ENCODE results near the gene ZC3H13.

ZC3H13 gene

GRCh38 chr13:45951724-45952123 is 100.8 kb downstream of the ZC3H13 start:
- H3K4me1 ChIP-seq, result no peaks in the 10 kb centered on the region
- no peak overlapping the region for H3K4me2 ChIP-seq
- peaks cover 23% of the 10 kb centered on the region for H3K36me3 ChIP-seq
- H4K20me1 ChIP-seq, result no peaks in the 10 kb centered on the region
- H3K27ac ChIP-seq, result no peak overlapping the region
- H3K4me3 ChIP-seq, result no peak overlapping the region
- no peak for TF ChIP-seq Cebpa-rat (IDR thresholded peaks at IDR 0.05)
- no peaks in the 10 kb centered on the region for H3K27me3 ChIP-seq
- H3K9me3 ChIP-seq, result no peaks in the 10 kb centered on the region
- no peak overlapping the region for H3K9ac ChIP-seq

- Histone ChIP-seq H3K4me3 (no peak overlapping the region), H3K27ac (no peak overlapping the region), H3K9ac (no peak overlapping the region), H3K4me1 (no peaks in the 10 kb centered on the region), H4K20me1 (no peaks in the 10 kb centered on the region), H3K9me3 (no peaks in the 10 kb centered on the region), H3K27me3 (no peaks in the 10 kb centered on the region), H3K36me3 (peaks cover 19% of the 10 kb centered on the region; the same call in 1 of the 2 replicates), H3K4me2 (no peak overlapping the region)
- TF ChIP-seq Cebpa-rat (IDR thresholded peaks at IDR 0.05), result no peak
These were observed 101.4 kb downstream of the ZC3H13 start for GRCh38 chr13:45951166-45951565.

GRCh38 chr13:45950386-45951000 is 102.1 kb downstream of the ZC3H13 start:
- H3K36me3 ChIP-seq, result peaks cover 17% of the 10 kb centered on the region; the same call in 1 of the 2 replicates
- no peak overlapping the region for H3K4me3 ChIP-seq
- H3K4me1 ChIP-seq, result no peaks in the 10 kb centered on the region
- no peaks in the 10 kb centered on the region for H3K27me3 ChIP-seq
- no peak overlapping the region for H3K27ac ChIP-seq
- no peaks in the 10 kb centered on the region for H4K20me1 ChIP-seq
- no peak for TF ChIP-seq Cebpa-rat (IDR thresholded peaks at IDR 0.05)
- H3K9ac ChIP-seq, result no peak overlapping the region
- no peak overlapping the region for H3K4me2 ChIP-seq
- H3K9me3 ChIP-seq, result no peaks in the 10 kb centered on the region

GRCh38 chr13:45949161-45949560 is 103.4 kb downstream of the ZC3H13 start:
- Histone ChIP-seq H4K20me1 (no peaks in the 10 kb centered on the region), H3K27me3 (no peaks in the 10 kb centered on the region), H3K4me1 (no peaks in the 10 kb centered on the region), H3K36me3 (peaks cover 7% of the 10 kb centered on the region; the same call in 1 of the 2 replicates), H3K4me2 (no peak overlapping the region), H3K27ac (no peak overlapping the region), H3K9me3 (no peaks in the 10 kb centered on the region), H3K9ac (no peak overlapping the region), H3K4me3 (no peak overlapping the region)
- no peak for TF ChIP-seq Cebpa-rat (IDR thresholded peaks at IDR 0.05)

GRCh38 chr13:45943965-45944364 is 108.6 kb downstream of the ZC3H13 start:
- no peaks in the 10 kb centered on the region for H3K4me1 ChIP-seq
- H3K36me3 ChIP-seq, result no peaks in the 10 kb centered on the region
- H3K27me3 ChIP-seq, result no peaks in the 10 kb centered on the region
- no peak for TF ChIP-seq Cebpa-rat (IDR thresholded peaks at IDR 0.05)
- H3K9me3 ChIP-seq, result no peaks in the 10 kb centered on the region
- H3K4me3 ChIP-seq, result no peak overlapping the region
- H3K4me2 ChIP-seq, result no peak overlapping the region
- H4K20me1 ChIP-seq, result no peaks in the 10 kb centered on the region
- no peak overlapping the region for H3K27ac ChIP-seq
- H3K9ac ChIP-seq, result no peak overlapping the region

GRCh38 chr13:45943120-45943519 is 109.4 kb downstream of the ZC3H13 start:
- Histone ChIP-seq H3K36me3 (no peaks in the 10 kb centered on the region), H3K27ac (no peak overlapping the region), H3K4me3 (no peak overlapping the region), H3K27me3 (no peaks in the 10 kb centered on the region), H3K4me2 (no peak overlapping the region), H3K9me3 (no peaks in the 10 kb centered on the region), H3K4me1 (no peaks in the 10 kb centered on the region), H3K9ac (no peak overlapping the region), H4K20me1 (no peaks in the 10 kb centered on the region)
- no peak for TF ChIP-seq Cebpa-rat (IDR thresholded peaks at IDR 0.05)

GRCh38 chr13:45941261-45941660 is 111.3 kb downstream of the ZC3H13 start:
- no peak for TF ChIP-seq Cebpa-rat (IDR thresholded peaks at IDR 0.05)
- Histone ChIP-seq H3K27me3 (no peaks in the 10 kb centered on the region), H3K36me3 (no peaks in the 10 kb centered on the region), H3K4me1 (no peaks in the 10 kb centered on the region), H3K9me3 (no peaks in the 10 kb centered on the region), H3K27ac (no peak overlapping the region), H3K4me3 (no peak overlapping the region), H4K20me1 (no peaks in the 10 kb centered on the region), H3K9ac (no peak overlapping the region), H3K4me2 (no peak overlapping the region)

- no peaks in the 10 kb centered on the region for H3K9me3 ChIP-seq
- H3K9ac ChIP-seq, result no peak overlapping the region
- H3K36me3 ChIP-seq, result no peaks in the 10 kb centered on the region
- H3K4me1 ChIP-seq, result no peaks in the 10 kb centered on the region
- H3K27me3 ChIP-seq, result no peaks in the 10 kb centered on the region
- no peak for TF ChIP-seq Cebpa-rat (IDR thresholded peaks at IDR 0.05)
- no peak overlapping the region for H3K4me2 ChIP-seq
- H4K20me1 ChIP-seq, result no peaks in the 10 kb centered on the region
- no peak overlapping the region for H3K4me3 ChIP-seq
- no peak overlapping the region for H3K27ac ChIP-seq
These were observed 112.5 kb downstream of the ZC3H13 start for GRCh38 chr13:45940061-45940460.

GRCh38 chr13:45936621-45937020 is 115.9 kb downstream of the ZC3H13 start:
- Histone ChIP-seq H3K9ac (no peak overlapping the region), H3K4me1 (no peaks in the 10 kb centered on the region), H3K27me3 (no peaks in the 10 kb centered on the region), H3K4me2 (no peak overlapping the region), H3K27ac (no peak overlapping the region), H3K9me3 (no peaks in the 10 kb centered on the region), H3K4me3 (no peak overlapping the region), H3K36me3 (no peaks in the 10 kb centered on the region), H4K20me1 (no peaks in the 10 kb centered on the region)
- TF ChIP-seq Cebpa-rat (IDR thresholded peaks at IDR 0.05), result no peak

- Histone ChIP-seq H3K9me3 (no peaks in the 10 kb centered on the region), H3K27me3 (no peaks in the 10 kb centered on the region), H3K9ac (no peak overlapping the region), H3K4me2 (no peak overlapping the region), H3K27ac (no peak overlapping the region), H3K4me3 (no peak overlapping the region), H4K20me1 (no peaks in the 10 kb centered on the region), H3K36me3 (no peaks in the 10 kb centered on the region), H3K4me1 (no peaks in the 10 kb centered on the region)
- no peak for TF ChIP-seq Cebpa-rat (IDR thresholded peaks at IDR 0.05)
These were observed 118.3 kb downstream of the ZC3H13 start for GRCh38 chr13:45934283-45934682.
